ENCODE results near the gene RESP18.

The RESP18 gene

GRCh38 chr2:219299372-219299760, 33.2 kb downstream of the RESP18 start:
- no peak for TF ChIP-seq CTCF (IDR thresholded peaks at IDR 0.05; ENCODE audit: low read depth, low read length)
- no peak overlapping the region for H3K4me3 ChIP-seq (ENCODE audit: low read depth, low read length)
- in situ Hi-C loops (cut with HindIII; ENCODE audit: low sequenced_read_pairs) = no loop called here
- no peak for DNase-seq (ENCODE audit: low read depth, low spot score)

- peak; percentile 99 for TF ChIP-seq CTCF (IDR thresholded peaks at IDR 0.05; ENCODE audit: low read depth, low read length)
- no peak overlapping the region for H3K4me3 ChIP-seq (ENCODE audit: low read depth, low read length)
- DNase-seq (ENCODE audit: low read depth, low spot score) = peak; percentile 67
- in situ Hi-C loops (cut with HindIII; ENCODE audit: low sequenced_read_pairs) = no loop called here
Observed at GRCh38 chr2:219298759-219299371, 33.7 kb downstream of the RESP18 start.

- no peak overlapping the region for H3K4me3 ChIP-seq (ENCODE audit: low read depth, low read length)
- in situ Hi-C loops (cut with HindIII; ENCODE audit: low sequenced_read_pairs) = no loop called here
- no peak for DNase-seq (ENCODE audit: low read depth, low spot score)
- peak; percentile 27 for TF ChIP-seq CTCF (IDR thresholded peaks at IDR 0.05; ENCODE audit: low read depth, low read length)
Observed at GRCh38 chr2:219297766-219298456, 34.6 kb downstream of the RESP18 start.

GRCh38 chr2:219296631-219297391, 35.7 kb downstream of the RESP18 start:
- no peak for DNase-seq (ENCODE audit: low read depth, low spot score)
- in situ Hi-C loops (cut with HindIII; ENCODE audit: low sequenced_read_pairs) = no loop called here
- no peak overlapping the region for H3K4me3 ChIP-seq (ENCODE audit: low read depth, low read length)
- no peak for TF ChIP-seq CTCF (IDR thresholded peaks at IDR 0.05; ENCODE audit: low read depth, low read length)

- in situ Hi-C loops (cut with HindIII; ENCODE audit: low sequenced_read_pairs) = no loop called here
- TF ChIP-seq CTCF (IDR thresholded peaks at IDR 0.05; ENCODE audit: low read depth, low read length) = no peak
- no peak for DNase-seq (ENCODE audit: low read depth, low spot score)
Observed at GRCh38 chr2:219296142-219296541, 36.4 kb downstream of the RESP18 start.

GRCh38 chr2:219294356-219295351, 37.9 kb downstream of the RESP18 start:
- peak; percentile 89 for TF ChIP-seq CTCF (IDR thresholded peaks at IDR 0.05; ENCODE audit: low read depth, low read length)
- in situ Hi-C loops (cut with HindIII; ENCODE audit: low sequenced_read_pairs) = no loop called here
- peak; percentile 77 for DNase-seq (ENCODE audit: low read depth, low spot score)
- H3K4me3 ChIP-seq (ENCODE audit: low read depth, low read length) = peak overlapping the region; percentile 47

More at GRCh38 chr2:219296142-219296541, 36.4 kb downstream of the RESP18 start:
- H3K4me3 ChIP-seq (ENCODE audit: low read depth, low read length) = no peak overlapping the region

Measured in astrocyte of the spinal cord (primary cell).